ENCODE measurements around the gene KRTAP10-7. TPM values are rescaled to one million over a fixed set of nuclear protein-coding genes. Genes with fewer than 3 reads are reported as not detected.
"Not testable (repeated sequence)": the region's sequence is repeated elsewhere in the genome, so short reads cannot be mapped to it uniquely, and the experiment has no call there.

KRTAP10-7 gene
- total RNA-seq, result not detected

GRCh38 chr21:44600118-44600978 lies at the start of gene KRTAP10-7:
KRTAP10-7 (plus strand) TSS chr21:44600597; CDS start chr21:44600622, 25 bp downstream.
- not testable (repeated sequence) for DNase-seq (ENCODE audit: low spot score)

GRCh38 chr21:44550807-44551206 lies 49.6 kb upstream of the KRTAP10-7 start:
- no peak for DNase-seq (ENCODE audit: low spot score)

- DNase-seq (ENCODE audit: low spot score), result no peak
Measured at GRCh38 chr21:44551340-44551961, 48.9 kb upstream of the KRTAP10-7 start, which contains the start of gene KRTAP10-2. KRTAP10-2 (minus strand) TSS chr21:44551505; CDS start chr21:44551458, 47 bp downstream.

- no peak for DNase-seq (ENCODE audit: low spot score)
Measured at GRCh38 chr21:44552136-44552535, 48.3 kb upstream of the KRTAP10-7 start.

GRCh38 chr21:44552681-44553080 lies 47.7 kb upstream of the KRTAP10-7 start:
- DNase-seq (ENCODE audit: low spot score), result no peak

GRCh38 chr21:44555200-44555875 lies 45.1 kb upstream of the KRTAP10-7 start:
- DNase-seq (ENCODE audit: low spot score), result no peak

GRCh38 chr21:44556879-44557278 lies 43.5 kb upstream of the KRTAP10-7 start:
- DNase-seq (ENCODE audit: low spot score), result no peak

- DNase-seq (ENCODE audit: low spot score), result no peak
Measured at GRCh38 chr21:44557491-44558328, 42.7 kb upstream of the KRTAP10-7 start.

- not testable (repeated sequence) for DNase-seq (ENCODE audit: low spot score)
Measured at GRCh38 chr21:44558329-44558675, 42.1 kb upstream of the KRTAP10-7 start.

- DNase-seq (ENCODE audit: low spot score), result no peak
Measured at GRCh38 chr21:44558695-44559094, 41.7 kb upstream of the KRTAP10-7 start, which contains the start of gene KRTAP10-3. KRTAP10-3 (minus strand) TSS chr21:44558795; CDS start chr21:44558715, 80 bp downstream.

GRCh38 chr21:44564099-44564498 lies 36.3 kb upstream of the KRTAP10-7 start:
- no peak for DNase-seq (ENCODE audit: low spot score)

GRCh38 chr21:44564886-44565598 lies 35.4 kb upstream of the KRTAP10-7 start:
- DNase-seq (ENCODE audit: low spot score), result no peak

GRCh38 chr21:44566403-44566802 lies 34.0 kb upstream of the KRTAP10-7 start:
- DNase-seq (ENCODE audit: low spot score), result no peak

GRCh38 chr21:44567481-44568171 lies 32.8 kb upstream of the KRTAP10-7 start:
- no peak for DNase-seq (ENCODE audit: low spot score)

- no peak for DNase-seq (ENCODE audit: low spot score)
Measured at GRCh38 chr21:44568261-44568660, 32.1 kb upstream of the KRTAP10-7 start.

GRCh38 chr21:44568667-44569556 lies 31.5 kb upstream of the KRTAP10-7 start:
- no peak for DNase-seq (ENCODE audit: low spot score)

- DNase-seq (ENCODE audit: low spot score), result no peak
Measured at GRCh38 chr21:44569861-44570517, 30.4 kb upstream of the KRTAP10-7 start.

GRCh38 chr21:44571296-44571695 lies 29.1 kb upstream of the KRTAP10-7 start:
- no peak for DNase-seq (ENCODE audit: low spot score)

Measured in ureter (tissue), 1 donor.